Measurements from ENCODE around the gene TMC6.
"Not testable (repeated sequence)": the region's sequence is repeated elsewhere in the genome, so short reads cannot be mapped to it uniquely, and the experiment has no call there.

TMC6 gene

GRCh38 chr17:78128551-78129350 lies at the start of gene TMC6:
Gene TMC6 (minus strand): TSS chr17:78128755. CDS start chr17:78126832, 1,923 bp downstream.
- peak; percentile 82 for FAIRE-seq
- no peak for DNase-seq (ENCODE audit: extremely low spot score, insufficient read length, low read depth)

GRCh38 chr17:78176548-78177025 lies 48.0 kb upstream of the TMC6 start:
- DNase-seq (ENCODE audit: extremely low spot score, insufficient read length, low read depth) (no peak), FAIRE-seq (peak; percentile 74)

GRCh38 chr17:78175643-78175981 lies 47.1 kb upstream of the TMC6 start:
- no peak for FAIRE-seq
- no peak for DNase-seq (ENCODE audit: extremely low spot score, insufficient read length, low read depth)

GRCh38 chr17:78174870-78175642 lies 46.5 kb upstream of the TMC6 start:
- DNase-seq (ENCODE audit: extremely low spot score, insufficient read length, low read depth), result no peak
- FAIRE-seq, result no peak

- FAIRE-seq (peak; percentile 35), DNase-seq (ENCODE audit: extremely low spot score, insufficient read length, low read depth) (no peak)
Observed at GRCh38 chr17:78174346-78174869, 45.9 kb upstream of the TMC6 start.

GRCh38 chr17:78173097-78173715 lies 44.7 kb upstream of the TMC6 start:
- FAIRE-seq, result peak; percentile 81
- no peak for DNase-seq (ENCODE audit: extremely low spot score, insufficient read length, low read depth)

GRCh38 chr17:78172249-78173051 lies 43.9 kb upstream of the TMC6 start:
- FAIRE-seq, result peak; percentile 12
- no peak for DNase-seq (ENCODE audit: extremely low spot score, insufficient read length, low read depth)

- FAIRE-seq; DNase-seq (ENCODE audit: extremely low spot score, insufficient read length, low read depth): not testable (repeated sequence)
Observed at GRCh38 chr17:78171591-78172248, 43.2 kb upstream of the TMC6 start.

GRCh38 chr17:78170692-78171590 lies 42.4 kb upstream of the TMC6 start:
- no peak for FAIRE-seq
- DNase-seq (ENCODE audit: extremely low spot score, insufficient read length, low read depth), result no peak

GRCh38 chr17:78168903-78169793 lies 40.6 kb upstream of the TMC6 start:
- DNase-seq (ENCODE audit: extremely low spot score, insufficient read length, low read depth) (no peak), FAIRE-seq (peak; percentile 45)

- peak; percentile 92 for FAIRE-seq
- peak; percentile 79 for DNase-seq (ENCODE audit: extremely low spot score, insufficient read length, low read depth)
Observed at GRCh38 chr17:78168242-78168902, 39.8 kb upstream of the TMC6 start, which contains the start of gene SYNGR2. Gene SYNGR2 (plus strand): TSS chr17:78168581. CDS start chr17:78168617, 36 bp downstream.

- DNase-seq (ENCODE audit: extremely low spot score, insufficient read length, low read depth), result no peak
- no peak for FAIRE-seq
Observed at GRCh38 chr17:78166416-78166815, 37.9 kb upstream of the TMC6 start.

GRCh38 chr17:78164748-78165607 lies 36.4 kb upstream of the TMC6 start:
- FAIRE-seq (no peak), DNase-seq (ENCODE audit: extremely low spot score, insufficient read length, low read depth) (no peak)

- DNase-seq (ENCODE audit: extremely low spot score, insufficient read length, low read depth) (no peak), FAIRE-seq (no peak)
Observed at GRCh38 chr17:78163881-78164747, 35.6 kb upstream of the TMC6 start.

Measured in GM18507 (cell line).